Measurements from ENCODE around the gene SMCO4.

DNA sequence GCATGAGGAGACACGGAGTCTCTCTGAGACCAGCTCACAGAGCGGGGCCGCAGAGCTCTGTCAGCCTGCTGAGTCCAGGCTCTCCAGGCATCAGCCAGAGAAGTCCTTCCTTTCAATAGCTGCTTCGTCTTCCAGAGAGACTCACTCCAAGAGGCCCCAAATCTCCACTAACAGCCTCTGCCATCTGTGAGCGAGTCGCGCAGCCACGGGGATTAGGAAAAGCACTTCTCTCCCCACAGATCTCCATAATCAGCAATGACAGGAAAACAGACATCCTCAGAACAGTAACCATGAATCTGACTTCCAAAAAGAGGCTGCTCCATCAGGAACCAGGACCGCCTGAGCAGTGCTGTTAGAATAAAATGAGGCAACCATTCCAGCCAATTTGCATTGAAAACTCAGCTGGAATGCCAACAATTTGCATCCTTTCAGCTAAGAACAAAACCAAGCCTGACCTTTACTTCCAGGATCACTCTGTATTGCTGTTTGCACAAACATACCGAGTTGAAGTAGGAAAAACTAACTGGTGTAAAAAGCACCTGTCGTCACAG is 65.4 kb downstream of the SMCO4 start:
- TF ChIP-seq, protein P1, sequence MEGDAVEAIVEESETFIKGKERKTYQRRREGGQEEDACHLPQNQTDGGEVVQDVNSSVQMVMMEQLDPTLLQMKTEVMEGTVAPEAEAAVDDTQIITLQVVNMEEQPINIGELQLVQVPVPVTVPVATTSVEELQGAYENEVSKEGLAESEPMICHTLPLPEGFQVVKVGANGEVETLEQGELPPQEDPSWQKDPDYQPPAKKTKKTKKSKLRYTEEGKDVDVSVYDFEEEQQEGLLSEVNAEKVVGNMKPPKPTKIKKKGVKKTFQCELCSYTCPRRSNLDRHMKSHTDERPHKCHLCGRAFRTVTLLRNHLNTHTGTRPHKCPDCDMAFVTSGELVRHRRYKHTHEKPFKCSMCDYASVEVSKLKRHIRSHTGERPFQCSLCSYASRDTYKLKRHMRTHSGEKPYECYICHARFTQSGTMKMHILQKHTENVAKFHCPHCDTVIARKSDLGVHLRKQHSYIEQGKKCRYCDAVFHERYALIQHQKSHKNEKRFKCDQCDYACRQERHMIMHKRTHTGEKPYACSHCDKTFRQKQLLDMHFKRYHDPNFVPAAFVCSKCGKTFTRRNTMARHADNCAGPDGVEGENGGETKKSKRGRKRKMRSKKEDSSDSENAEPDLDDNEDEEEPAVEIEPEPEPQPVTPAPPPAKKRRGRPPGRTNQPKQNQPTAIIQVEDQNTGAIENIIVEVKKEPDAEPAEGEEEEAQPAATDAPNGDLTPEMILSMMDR (IDR thresholded peaks at IDR 0.05) = no peak
- no peak for TF ChIP-seq EZH2phosphoT487 (IDR thresholded peaks at IDR 0.05)
- no peak for TF ChIP-seq EZH2 (IDR thresholded peaks at IDR 0.05)
